OCI-LY1 (cell line): Measurements from ENCODE around the gene RAMP3.

Experiments
- H2AFZ ChIP-seq: fragments of 200-600 bp; sonication (generic), shearing (Covaris generic); 2 replicates; pipeline ENCODE4 v1.6.0; 2014; ENCODE audit warnings: antibody characterized with exemption, mild to moderate bottlenecking, low read length
- H3F3A ChIP-seq: fragments of 200-600 bp; sonication (generic), shearing (Covaris generic); 2 replicates; pipeline ENCODE4 v1.6.0; 2014; ENCODE audit warnings: mild to moderate bottlenecking, antibody characterized with exemption, low read length, moderate library complexity; ENCODE audit not compliant: insufficient read depth
- H3K27ac ChIP-seq: fragments of 200-600 bp; sonication (generic); 2 replicates; pipeline ENCODE4 v1.5.1; 2014; ENCODE audit warnings: low read length, mixed run types, mild to moderate bottlenecking, low read depth; ENCODE audit not compliant: poor library complexity, severe bottlenecking
- H3K27me3 ChIP-seq: fragments of 200-600 bp; sonication (generic); 2 replicates; pipeline ENCODE4 v1.6.0; 2014; ENCODE audit warnings: antibody characterized with exemption, mild to moderate bottlenecking, low read length, moderate library complexity; ENCODE audit not compliant: insufficient read depth
- H3K36me3 ChIP-seq: fragments of 200-600 bp; sonication (generic); 2 replicates; pipeline ENCODE4 v1.6.1; 2014; ENCODE audit warnings: mild to moderate bottlenecking, antibody characterized with exemption, low read length, moderate library complexity, mixed read lengths; ENCODE audit not compliant: insufficient read depth
- H3K4me1 ChIP-seq: fragments of 200-600 bp; sonication (generic); 2 replicates; pipeline ENCODE4 v1.5.1; 2014; ENCODE audit warnings: mild to moderate bottlenecking, low read length, moderate library complexity; ENCODE audit not compliant: insufficient read depth, severe bottlenecking
- H3K4me2 ChIP-seq: fragments of 200-600 bp; sonication (generic), shearing (Covaris generic); 2 replicates; pipeline ENCODE4 v1.6.1; 2014; ENCODE audit warnings: low read length
- H3K4me3 ChIP-seq: fragments of 200-600 bp; sonication (generic); 2 replicates; pipeline ENCODE4 v1.5.1; 2014; ENCODE audit warnings: low read length, low read depth, mild to moderate bottlenecking, mixed read lengths; ENCODE audit not compliant: poor library complexity, severe bottlenecking
- H3K79me2 ChIP-seq: fragments of 200-600 bp; shearing (Covaris generic); 2 replicates; pipeline ENCODE4 v1.6.1; 2016; ENCODE audit warnings: mixed run types, low read length, mixed read lengths; ENCODE audit not compliant: insufficient read depth
- H3K9ac ChIP-seq: fragments of 200-600 bp; sonication (generic), shearing (Covaris generic); 2 replicates; pipeline ENCODE4 v1.6.1; 2014; ENCODE audit warnings: mild to moderate bottlenecking, low read length, mixed read lengths
- H3K9me2 ChIP-seq: fragments of 200-600 bp; sonication (generic), shearing (Covaris generic); 2 replicates; pipeline ENCODE4 v1.6.1; 2014; ENCODE audit warnings: low read depth, mild to moderate bottlenecking, low read length, mixed read lengths
- H3K9me3 ChIP-seq: fragments of 200-600 bp; shearing (Covaris generic); 2 replicates; pipeline ENCODE4 v1.6.1; 2014; ENCODE audit warnings: low read length, mixed read lengths
- H4K20me1 ChIP-seq: fragments of 200-600 bp; sonication (generic), shearing (Covaris generic); 2 replicates; pipeline ENCODE4 v1.6.0; 2016; ENCODE audit warnings: mild to moderate bottlenecking, low read length; ENCODE audit not compliant: insufficient read depth
- EZH2 ChIP-seq: fragments of 200-600 bp; sonication (generic), shearing (Covaris generic); IDR thresholded peaks from 2 replicates; pipeline ENCODE4 v1.8.0; 2017; ENCODE audit warnings: borderline replicate concordance, mixed run types, mild to moderate bottlenecking, antibody characterized with exemption, low read length, moderate library complexity, mixed read lengths
- TF ChIP-seq, protein P1 (sequence below): fragments of 200-600 bp; sonication (generic), shearing (Covaris generic); IDR thresholded peaks from 2 replicates; pipeline ENCODE4 v1.5.1; 2017; ENCODE audit warnings: mild to moderate bottlenecking, antibody characterized with exemption, low read length, moderate library complexity, mixed read lengths

Gene RAMP3

DNA sequence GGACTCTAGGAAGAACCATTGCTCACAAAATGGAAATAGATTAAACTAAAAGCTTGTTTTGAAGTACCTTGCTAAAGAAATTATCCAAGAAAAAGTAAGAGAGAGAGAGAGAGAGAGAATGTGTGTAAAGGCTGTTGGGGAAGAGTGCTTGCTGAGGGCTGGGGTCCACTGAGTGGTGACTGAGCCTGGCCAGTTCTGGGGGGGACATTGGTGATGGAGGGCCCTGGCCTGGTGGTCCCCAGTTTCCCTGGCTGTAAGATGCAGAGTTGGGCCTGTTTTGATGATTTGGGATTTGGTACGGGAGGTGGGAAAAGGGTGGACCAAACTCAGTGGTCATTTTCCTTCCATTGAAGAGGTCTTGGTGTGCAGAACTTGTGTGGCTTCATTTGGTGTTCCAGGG is 880 bp downstream of the RAMP3 start:
- Histone ChIP-seq H2AFZ (no peak overlapping the region), H3F3A (no peaks in the 10 kb centered on the region), H3K9me3 (no peaks in the 10 kb centered on the region), H3K9ac (no peak overlapping the region), H3K4me2 (no peak overlapping the region), H3K4me3 (no peak overlapping the region), H3K27ac (no peak overlapping the region), H3K36me3 (no peaks in the 10 kb centered on the region), H4K20me1 (no peaks in the 10 kb centered on the region), H3K4me1 (no peaks in the 10 kb centered on the region), H3K79me2 (no peaks in the 10 kb centered on the region), H3K27me3 (peaks cover 4% of the 10 kb centered on the region; the same call in 1 of the 2 replicates), H3K9me2 (no peaks in the 10 kb centered on the region)
- TF ChIP-seq, protein P1, sequence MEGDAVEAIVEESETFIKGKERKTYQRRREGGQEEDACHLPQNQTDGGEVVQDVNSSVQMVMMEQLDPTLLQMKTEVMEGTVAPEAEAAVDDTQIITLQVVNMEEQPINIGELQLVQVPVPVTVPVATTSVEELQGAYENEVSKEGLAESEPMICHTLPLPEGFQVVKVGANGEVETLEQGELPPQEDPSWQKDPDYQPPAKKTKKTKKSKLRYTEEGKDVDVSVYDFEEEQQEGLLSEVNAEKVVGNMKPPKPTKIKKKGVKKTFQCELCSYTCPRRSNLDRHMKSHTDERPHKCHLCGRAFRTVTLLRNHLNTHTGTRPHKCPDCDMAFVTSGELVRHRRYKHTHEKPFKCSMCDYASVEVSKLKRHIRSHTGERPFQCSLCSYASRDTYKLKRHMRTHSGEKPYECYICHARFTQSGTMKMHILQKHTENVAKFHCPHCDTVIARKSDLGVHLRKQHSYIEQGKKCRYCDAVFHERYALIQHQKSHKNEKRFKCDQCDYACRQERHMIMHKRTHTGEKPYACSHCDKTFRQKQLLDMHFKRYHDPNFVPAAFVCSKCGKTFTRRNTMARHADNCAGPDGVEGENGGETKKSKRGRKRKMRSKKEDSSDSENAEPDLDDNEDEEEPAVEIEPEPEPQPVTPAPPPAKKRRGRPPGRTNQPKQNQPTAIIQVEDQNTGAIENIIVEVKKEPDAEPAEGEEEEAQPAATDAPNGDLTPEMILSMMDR, result no peak
- no peak for TF ChIP-seq EZH2

DNA sequence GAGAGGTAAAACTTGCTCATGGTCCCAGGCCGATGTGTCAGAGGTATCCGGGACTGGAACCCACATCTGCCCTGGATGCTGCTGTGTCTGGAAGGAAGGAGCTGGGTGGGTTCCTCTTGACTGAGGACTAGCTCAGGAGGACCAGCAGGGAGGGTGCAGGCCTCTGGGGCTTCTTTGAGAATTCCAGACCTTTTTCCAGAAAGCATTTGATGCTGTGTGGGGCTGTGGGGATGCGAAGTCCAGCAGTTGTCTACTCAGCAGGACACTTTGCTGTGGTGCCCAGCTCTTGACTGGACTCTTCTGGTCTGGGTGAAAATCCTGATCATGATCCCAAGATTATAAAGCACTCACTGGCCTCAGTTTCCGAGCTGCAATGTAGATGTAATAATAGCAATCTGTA is 1.7 kb downstream of the RAMP3 start:
- H3K9ac ChIP-seq, result no peak overlapping the region
- no peak for TF ChIP-seq EZH2
- TF ChIP-seq, protein P1, result no peak
- H3K79me2 ChIP-seq, result no peaks in the 10 kb centered on the region

DNA sequence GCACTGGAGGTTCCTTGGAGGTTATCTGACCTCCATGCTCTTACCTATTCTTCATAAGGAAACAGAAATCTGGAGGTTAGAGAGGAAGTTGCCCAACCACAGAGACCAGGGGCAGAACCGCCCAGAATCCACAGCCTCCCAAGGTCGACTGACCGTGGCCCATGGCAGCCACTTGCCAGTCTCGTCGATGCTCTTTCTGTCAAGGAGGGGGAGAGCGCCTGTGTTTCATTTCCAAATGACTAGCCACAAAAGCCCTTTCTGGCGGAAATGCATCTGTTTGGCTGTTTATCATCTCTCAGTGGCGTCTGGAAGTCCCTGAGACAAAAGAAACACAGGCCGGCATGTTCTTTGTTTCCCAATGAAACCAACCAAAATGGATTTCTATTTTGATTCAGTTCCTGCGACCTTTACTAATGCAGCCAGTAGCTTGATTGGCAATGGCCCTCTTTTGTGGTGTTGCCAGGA is 2.9 kb downstream of the RAMP3 start:
- Histone ChIP-seq H3K4me2 (no peak overlapping the region), H3F3A (no peaks in the 10 kb centered on the region), H3K4me1 (no peaks in the 10 kb centered on the region), H3K9me3 (no peaks in the 10 kb centered on the region), H3K9ac (no peak overlapping the region), H3K27me3 (peaks cover 4% of the 10 kb centered on the region; the same call in 1 of the 2 replicates), H3K27ac (no peak overlapping the region), H3K36me3 (no peaks in the 10 kb centered on the region), H3K4me3 (no peak overlapping the region), H4K20me1 (no peaks in the 10 kb centered on the region), H2AFZ (no peak overlapping the region), H3K79me2 (no peaks in the 10 kb centered on the region), H3K9me2 (no peaks in the 10 kb centered on the region)
- TF ChIP-seq, protein P1, result no peak
- TF ChIP-seq EZH2, result no peak

More for the DNA sequence above, 1.7 kb downstream of the RAMP3 start:
- H3K9me3 ChIP-seq, result no peaks in the 10 kb centered on the region
- H2AFZ ChIP-seq, result no peak overlapping the region
- H3K9me2 ChIP-seq, result no peaks in the 10 kb centered on the region
- no peak overlapping the region for H3K4me3 ChIP-seq
- no peak overlapping the region for H3K27ac ChIP-seq
- no peaks in the 10 kb centered on the region for H4K20me1 ChIP-seq
- peaks cover 4% of the 10 kb centered on the region; the same call in 1 of the 2 replicates for H3K27me3 ChIP-seq
- no peaks in the 10 kb centered on the region for H3K4me1 ChIP-seq
- H3K4me2 ChIP-seq, result no peak overlapping the region
- H3K36me3 ChIP-seq, result no peaks in the 10 kb centered on the region
- H3F3A ChIP-seq, result no peaks in the 10 kb centered on the region
